Gastroesophageal sphincter (tissue), 4 donors: ENCODE data around the gene ATP9A. TPM values are rescaled to one million over a fixed set of nuclear protein-coding genes. Genes with fewer than 3 reads are reported as not detected.

Source experiments
- ATAC-seq: fragments of 150-250 bp; one replicate; pipeline ENCODE4 v1.9.1; 2016; ENCODE audit warnings: mild to moderate bottlenecking, moderate library complexity
- H3K27ac ChIP-seq, 4 donors: fragments of 200-600 bp; sonication (generic) in 3 of 4; 1 replicate in 3 of 4; 2 replicates in 1 of 4; pipeline ENCODE4 v1.5.1; 2016 to 2019
- H3K27me3 ChIP-seq: fragments of 200-600 bp; sonication (generic); one replicate; pipeline ENCODE4 v1.5.1; 2019
- H3K36me3 ChIP-seq, 2 donors: fragments of 200-600 bp; sonication (generic); one replicate each; pipeline ENCODE4 v1.5.1; 2019; ENCODE audit warnings: control low read depth in 1 of 2
- H3K4me1 ChIP-seq, 3 donors: fragments of 200-600 bp; sonication (generic); 1 replicate in 2 of 3; 2 replicates in 1 of 3; pipeline ENCODE4 v1.5.1; 2016 to 2019; ENCODE audit warnings: control low read depth in 2 of 3
- H3K4me3 ChIP-seq, 2 donors: fragments of 200-600 bp; sonication (generic); one replicate each; pipeline ENCODE4 v1.5.1; 2019; ENCODE audit warnings: mild to moderate bottlenecking in 1 of 2, moderate library complexity in 1 of 2
- H3K9me3 ChIP-seq, 3 donors: fragments of 200-600 bp; sonication (generic); one replicate each; pipeline ENCODE4 v1.5.1; 2017 to 2019; ENCODE audit warnings: control low read depth in 2 of 3
- EP300 ChIP-seq: sonication (generic); formaldehyde crosslinking; IDR thresholded peaks from one replicate; pipeline ENCODE4 v1.6.1; 2017; ENCODE audit warnings: antibody characterized with exemption, mild to moderate bottlenecking
- POLR2A ChIP-seq, 2 donors: fragments of 450-650 bp; IDR thresholded peaks; one replicate each; pipeline ENCODE4 v1.6.1; 2017; ENCODE audit warnings: antibody characterized with exemption in 2 of 2, mild to moderate bottlenecking in 2 of 2, moderate library complexity in 1 of 2
- POLR2AphosphoS5 ChIP-seq: sonication (generic); formaldehyde crosslinking; IDR thresholded peaks from one replicate; pipeline ENCODE4 v1.6.1; 2017; ENCODE audit warnings: antibody characterized with exemption
- WGBS, 2 donors: methylation state at CpG; one replicate each; pipeline ENCODE4 v1.1.5; 2018; ENCODE audit warnings: low coverage in 1 of 2; 5-methylcytosine and 5-hydroxymethylcytosine counted together
- total RNA-seq, 4 donors: library from RNA; depleted of rRNA; stranded (reverse); fragments of >200 nt; gene quantifications; one replicate each; pipeline ENCODE4 v1.1.0, GENCODE V29; 2016
- TF ChIP-seq, protein P1 (sequence below), 4 experiments: fragments of 200-600 bp in 2 of 4; fragments of 450-650 bp in 2 of 4; sonication (generic) in 1 of 4; IDR thresholded peaks; one replicate each; pipeline ENCODE4 v1.5.1; 2017 to 2019; ENCODE audit warnings: antibody characterized with exemption in 4 of 4, mild to moderate bottlenecking in 2 of 4, moderate library complexity in 2 of 4

The ATP9A gene
- total RNA-seq, 4 donors from 2014 or later, result 49.3 to 80.2 (median 57.7) TPM

- Histone ChIP-seq H3K36me3 (no peaks in the 10 kb centered on the region), H3K27ac (no peak overlapping the region), H3K27me3 (no peaks in the 10 kb centered on the region), H3K4me1 (no peaks in the 10 kb centered on the region), H3K9me3 (no peaks in the 10 kb centered on the region), H3K4me3 (no peak overlapping the region)
- TF ChIP-seq EP300, result no peak
- no peak for TF ChIP-seq POLR2A (IDR thresholded peaks at IDR 0.05)
- no peak for TF ChIP-seq POLR2AphosphoS5
- TF ChIP-seq, protein P1, sequence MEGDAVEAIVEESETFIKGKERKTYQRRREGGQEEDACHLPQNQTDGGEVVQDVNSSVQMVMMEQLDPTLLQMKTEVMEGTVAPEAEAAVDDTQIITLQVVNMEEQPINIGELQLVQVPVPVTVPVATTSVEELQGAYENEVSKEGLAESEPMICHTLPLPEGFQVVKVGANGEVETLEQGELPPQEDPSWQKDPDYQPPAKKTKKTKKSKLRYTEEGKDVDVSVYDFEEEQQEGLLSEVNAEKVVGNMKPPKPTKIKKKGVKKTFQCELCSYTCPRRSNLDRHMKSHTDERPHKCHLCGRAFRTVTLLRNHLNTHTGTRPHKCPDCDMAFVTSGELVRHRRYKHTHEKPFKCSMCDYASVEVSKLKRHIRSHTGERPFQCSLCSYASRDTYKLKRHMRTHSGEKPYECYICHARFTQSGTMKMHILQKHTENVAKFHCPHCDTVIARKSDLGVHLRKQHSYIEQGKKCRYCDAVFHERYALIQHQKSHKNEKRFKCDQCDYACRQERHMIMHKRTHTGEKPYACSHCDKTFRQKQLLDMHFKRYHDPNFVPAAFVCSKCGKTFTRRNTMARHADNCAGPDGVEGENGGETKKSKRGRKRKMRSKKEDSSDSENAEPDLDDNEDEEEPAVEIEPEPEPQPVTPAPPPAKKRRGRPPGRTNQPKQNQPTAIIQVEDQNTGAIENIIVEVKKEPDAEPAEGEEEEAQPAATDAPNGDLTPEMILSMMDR (IDR thresholded peaks at IDR 0.05), result no peak
- WGBS, 2 donors, result 84 to 100% methylated on average over 4 of the region's 4 CpGs
- no peak for ATAC-seq
Measured at GRCh38 chr20:51585148-51585547, 183.0 kb downstream of the ATP9A start.

DNA sequence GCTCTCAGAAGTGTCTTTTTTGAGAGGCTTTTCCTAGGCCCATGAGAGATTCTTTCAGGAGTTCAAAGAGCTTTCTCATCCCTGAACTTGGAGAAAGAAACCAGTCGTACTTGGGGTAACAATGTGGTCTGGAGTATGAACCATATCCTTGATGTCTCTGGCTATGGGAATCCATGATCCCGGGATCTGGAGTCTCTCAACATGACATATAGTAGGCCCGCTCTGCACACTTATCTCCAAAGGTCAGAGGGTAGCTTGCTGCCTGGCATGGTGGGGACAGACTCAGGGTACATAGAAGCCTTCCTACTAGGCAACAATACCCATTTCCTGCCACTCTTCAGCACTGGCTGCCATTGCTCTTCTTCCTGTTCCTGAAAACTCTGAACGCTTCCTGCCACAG, 183.5 kb downstream of the ATP9A start:
- no peaks in the 10 kb centered on the region for H3K36me3 ChIP-seq
- TF ChIP-seq EP300, result no peak
- TF ChIP-seq POLR2AphosphoS5, result no peak
- H3K4me1 ChIP-seq, result no peaks in the 10 kb centered on the region
- H3K27me3 ChIP-seq, result no peaks in the 10 kb centered on the region
- H3K4me3 ChIP-seq, result no peak overlapping the region
- WGBS, 2 donors, result 76% methylated on average over 4 of the region's 4 CpGs; no CpG with 5 or more reads in 1 of the 2 donors
- no peak for ATAC-seq
- no peaks in the 10 kb centered on the region for H3K9me3 ChIP-seq
- no peak overlapping the region for H3K27ac ChIP-seq

DNA sequence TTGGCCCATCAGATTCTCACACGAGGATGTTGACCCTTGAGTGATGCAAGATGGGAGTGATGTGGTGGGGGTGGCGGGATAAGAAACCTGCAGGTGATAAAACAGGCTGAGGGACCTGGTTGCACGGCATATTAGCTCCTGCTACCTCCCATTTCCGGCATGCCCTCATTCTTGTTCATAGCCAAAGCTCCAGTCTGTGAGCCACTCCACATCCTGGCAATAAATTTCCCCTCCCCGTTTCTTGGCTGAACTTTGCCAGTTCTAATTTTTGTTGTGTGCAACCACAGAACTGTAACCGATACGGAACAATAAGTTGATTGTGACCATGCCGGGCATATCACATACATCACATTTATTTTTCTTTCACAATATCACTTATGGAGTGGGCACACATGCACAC, 184.1 kb downstream of the ATP9A start:
- no peak for ATAC-seq
- Histone ChIP-seq H3K9me3 (no peaks in the 10 kb centered on the region), H3K4me3 (no peak overlapping the region), H3K4me1 (no peaks in the 10 kb centered on the region), H3K27me3 (no peaks in the 10 kb centered on the region), H3K27ac (no peak overlapping the region), H3K36me3 (no peaks in the 10 kb centered on the region)
- TF ChIP-seq POLR2A (IDR thresholded peaks at IDR 0.05) (no peak), POLR2AphosphoS5 (no peak), EP300 (no peak)
- TF ChIP-seq, protein P1 (IDR thresholded peaks at IDR 0.05), result no peak
- 85 to 87% methylated on average over 6 to 7 of the region's 8 CpGs for WGBS, 2 donors

GRCh38 chr20:51583499-51583898, 184.7 kb downstream of the ATP9A start:
- no peak overlapping the region for H3K4me3 ChIP-seq
- H3K9me3 ChIP-seq, result no peaks in the 10 kb centered on the region
- no peak for ATAC-seq
- TF ChIP-seq POLR2A (IDR thresholded peaks at IDR 0.05) (no peak), POLR2AphosphoS5 (no peak), EP300 (no peak)
- TF ChIP-seq, protein P1 (IDR thresholded peaks at IDR 0.05), result no peak
- no peaks in the 10 kb centered on the region for H3K36me3 ChIP-seq
- no peaks in the 10 kb centered on the region for H3K27me3 ChIP-seq
- no peak overlapping the region for H3K27ac ChIP-seq
- H3K4me1 ChIP-seq, result no peaks in the 10 kb centered on the region
- 91 to 94% methylated on average over 11 to 14 of the region's 14 CpGs for WGBS, 2 donors

GRCh38 chr20:51583073-51583472, 185.1 kb downstream of the ATP9A start:
- H3K36me3 ChIP-seq, result no peaks in the 10 kb centered on the region
- no peak for ATAC-seq
- TF ChIP-seq POLR2A (IDR thresholded peaks at IDR 0.05), result no peak
- TF ChIP-seq EP300, result no peak
- TF ChIP-seq POLR2AphosphoS5, result no peak
- TF ChIP-seq, protein P1 (IDR thresholded peaks at IDR 0.05), result no peak
- H3K9me3 ChIP-seq, result no peaks in the 10 kb centered on the region
- 57 to 92% methylated on average over 1 to 13 of the region's 13 CpGs for WGBS, 2 donors
- no peak overlapping the region for H3K4me3 ChIP-seq
- no peak overlapping the region for H3K27ac ChIP-seq
- H3K27me3 ChIP-seq, result no peaks in the 10 kb centered on the region
- no peaks in the 10 kb centered on the region for H3K4me1 ChIP-seq
